ENCODE data around the gene MORN1. TPM values are rescaled to one million over a fixed set of nuclear protein-coding genes. Genes with fewer than 3 reads are reported as not detected.
A peak's percentile ranks its signal among the peaks of the same experiment; 100 is the strongest.

MORN1 gene
- total RNA-seq, 1 donor from 2014 or later, result 9.0 TPM

GRCh38 chr1:2290595-2291510 is 100.5 kb downstream of the MORN1 start:
- intact Hi-C loops (cut with DNase I), result no loop called here
- ATAC-seq (peak; percentile 83), DNase-seq (peak; percentile 90)
- Histone ChIP-seq H3K36me3 (no peaks in the 10 kb centered on the region), H3K27ac (peak overlapping the region; percentile 79), H3K4me3 (peak overlapping the region; percentile 37), H3K4me1 (peaks cover 81% of the 10 kb centered on the region), H3K27me3 (no peaks in the 10 kb centered on the region), H3K9me3 (no peaks in the 10 kb centered on the region)
- TF ChIP-seq CTCF (IDR thresholded peaks at IDR 0.05), result no peak

GRCh38 chr1:2290171-2290578 is 101.2 kb downstream of the MORN1 start:
- ATAC-seq, result peak; percentile 55
- Histone ChIP-seq H3K9me3 (no peaks in the 10 kb centered on the region), H3K4me1 (peaks cover 74% of the 10 kb centered on the region), H3K36me3 (no peaks in the 10 kb centered on the region), H3K27ac (peak overlapping the region; percentile 79), H3K4me3 (peak overlapping the region; percentile 19), H3K27me3 (no peaks in the 10 kb centered on the region)
- intact Hi-C loops (cut with DNase I), result no loop called here
- no peak for DNase-seq
- no peak for TF ChIP-seq CTCF (IDR thresholded peaks at IDR 0.05)

GRCh38 chr1:2289607-2290006 is 101.7 kb downstream of the MORN1 start:
- intact Hi-C loops (cut with DNase I), result no loop called here
- peak overlapping the region; percentile 79 for H3K27ac ChIP-seq

GRCh38 chr1:2288816-2289536 is 102.4 kb downstream of the MORN1 start:
- intact Hi-C loops (cut with DNase I), result no loop called here
- ATAC-seq, result no peak
- Histone ChIP-seq H3K27me3 (no peaks in the 10 kb centered on the region), H3K9me3 (no peaks in the 10 kb centered on the region), H3K4me1 (peaks cover 71% of the 10 kb centered on the region), H3K36me3 (no peaks in the 10 kb centered on the region), H3K4me3 (no peak overlapping the region), H3K27ac (no peak overlapping the region)
- no peak for TF ChIP-seq CTCF (IDR thresholded peaks at IDR 0.05)
- no peak for DNase-seq

More at GRCh38 chr1:2289607-2290006, 101.7 kb downstream of the MORN1 start:
- peak; percentile 1 for ATAC-seq
- no peaks in the 10 kb centered on the region for H3K36me3 ChIP-seq
- no peak for TF ChIP-seq CTCF (IDR thresholded peaks at IDR 0.05)
- H3K9me3 ChIP-seq, result no peaks in the 10 kb centered on the region
- DNase-seq, result no peak
- peaks cover 71% of the 10 kb centered on the region for H3K4me1 ChIP-seq
- H3K27me3 ChIP-seq, result no peaks in the 10 kb centered on the region
- no peak overlapping the region for H3K4me3 ChIP-seq

- no peaks in the 10 kb centered on the region for H3K9me3 ChIP-seq
- intact Hi-C loops (cut with DNase I), result no loop called here
- H3K4me1 ChIP-seq, result peaks cover 66% of the 10 kb centered on the region
- H3K27me3 ChIP-seq, result no peaks in the 10 kb centered on the region
- no peak for TF ChIP-seq CTCF (IDR thresholded peaks at IDR 0.05)
- no peak overlapping the region for H3K27ac ChIP-seq
- no peak for DNase-seq
- no peaks in the 10 kb centered on the region for H3K36me3 ChIP-seq
- H3K4me3 ChIP-seq, result no peak overlapping the region
- ATAC-seq, result no peak
These were observed 103.0 kb downstream of the MORN1 start for GRCh38 chr1:2288311-2288710.

All from upper lobe of right lung (tissue), 1 donor.